GM12892 (cell line): ENCODE measurements around the gene IER3.

Experiments
- DNase-seq: peaks from one replicate; pipeline ENCODE4 v3.0.0; 2011; ENCODE audit not compliant: insufficient read length
- FAIRE-seq: peaks from 2 replicates; lab custom pipeline; 2011; peaks lifted over from hg19 to GRCh38; lab: Jason Lieb, UNC
- POLR2A ChIP-seq: IDR thresholded peaks from 2 replicates; pipeline ENCODE4 v1.6.1; 2011; ENCODE audit warnings: low read depth, low read length, control low read depth
- POLR2AphosphoS5 ChIP-seq: IDR thresholded peaks from 2 replicates; pipeline ENCODE4 v1.6.1; 2011; ENCODE audit warnings: low read depth, low read length, control low read depth
- TAF1 ChIP-seq: IDR thresholded peaks from 2 replicates; pipeline ENCODE4 v1.6.1; 2011; ENCODE audit warnings: low read depth, mild to moderate bottlenecking, control low read depth, low read length, borderline replicate concordance

The IER3 gene

GRCh38 chr6:30741063-30741779, 3.1 kb downstream of the IER3 start:
- FAIRE-seq, result no peak
- DNase-seq, result no peak
- TF ChIP-seq POLR2A, result no peak
- TF ChIP-seq POLR2AphosphoS5, result no peak
- no peak for TF ChIP-seq TAF1

- TF ChIP-seq TAF1 (no peak), POLR2AphosphoS5 (no peak), POLR2A (no peak)
- DNase-seq (no peak), FAIRE-seq (no peak)
Measured at GRCh38 chr6:30740540-30740870, 3.8 kb downstream of the IER3 start.

GRCh38 chr6:30738532-30738931, 5.8 kb downstream of the IER3 start:
- TF ChIP-seq POLR2AphosphoS5 (no peak), POLR2A (no peak), TAF1 (no peak)
- DNase-seq (no peak), FAIRE-seq (no peak)

GRCh38 chr6:30735668-30736314, 8.6 kb downstream of the IER3 start:
- no peak for TF ChIP-seq POLR2A
- FAIRE-seq (no peak), DNase-seq (no peak)

DNA sequence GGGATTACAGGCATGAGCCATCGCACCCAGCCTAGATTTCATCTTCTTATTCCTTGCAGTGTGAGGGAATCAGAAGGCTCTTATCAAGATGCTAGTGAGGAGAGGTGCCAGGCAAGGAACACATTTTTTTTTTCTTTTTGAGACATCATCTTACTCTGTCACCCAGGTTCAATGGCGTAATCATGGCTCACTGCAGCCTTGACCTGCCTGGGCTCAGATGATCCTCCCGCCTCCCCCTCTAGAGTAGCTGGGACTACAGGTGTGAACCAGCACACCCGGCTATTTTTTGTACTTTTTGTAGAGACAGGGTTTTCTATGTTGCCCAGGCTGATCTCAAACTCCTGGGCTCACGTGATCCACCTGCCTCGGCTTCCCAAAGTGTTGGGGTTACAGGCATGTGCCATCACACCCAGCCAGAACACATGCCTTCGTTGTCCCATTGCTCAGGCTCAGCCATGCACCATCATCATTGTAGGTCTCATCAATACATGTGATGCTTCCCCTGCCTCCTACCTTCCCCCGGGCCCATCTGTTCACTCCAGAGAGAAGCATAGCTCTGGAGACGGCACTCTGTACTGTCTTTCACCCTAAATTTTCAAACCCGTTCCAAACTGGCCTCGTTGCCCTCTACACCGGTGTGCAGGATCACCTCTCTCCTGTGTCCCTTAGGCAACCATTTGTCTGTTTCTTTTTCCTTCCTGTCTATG, 12.0 kb downstream of the IER3 start:
- TF ChIP-seq POLR2AphosphoS5 (no peak), POLR2A (no peak), TAF1 (no peak)
- no peak for FAIRE-seq
- no peak for DNase-seq

DNA sequence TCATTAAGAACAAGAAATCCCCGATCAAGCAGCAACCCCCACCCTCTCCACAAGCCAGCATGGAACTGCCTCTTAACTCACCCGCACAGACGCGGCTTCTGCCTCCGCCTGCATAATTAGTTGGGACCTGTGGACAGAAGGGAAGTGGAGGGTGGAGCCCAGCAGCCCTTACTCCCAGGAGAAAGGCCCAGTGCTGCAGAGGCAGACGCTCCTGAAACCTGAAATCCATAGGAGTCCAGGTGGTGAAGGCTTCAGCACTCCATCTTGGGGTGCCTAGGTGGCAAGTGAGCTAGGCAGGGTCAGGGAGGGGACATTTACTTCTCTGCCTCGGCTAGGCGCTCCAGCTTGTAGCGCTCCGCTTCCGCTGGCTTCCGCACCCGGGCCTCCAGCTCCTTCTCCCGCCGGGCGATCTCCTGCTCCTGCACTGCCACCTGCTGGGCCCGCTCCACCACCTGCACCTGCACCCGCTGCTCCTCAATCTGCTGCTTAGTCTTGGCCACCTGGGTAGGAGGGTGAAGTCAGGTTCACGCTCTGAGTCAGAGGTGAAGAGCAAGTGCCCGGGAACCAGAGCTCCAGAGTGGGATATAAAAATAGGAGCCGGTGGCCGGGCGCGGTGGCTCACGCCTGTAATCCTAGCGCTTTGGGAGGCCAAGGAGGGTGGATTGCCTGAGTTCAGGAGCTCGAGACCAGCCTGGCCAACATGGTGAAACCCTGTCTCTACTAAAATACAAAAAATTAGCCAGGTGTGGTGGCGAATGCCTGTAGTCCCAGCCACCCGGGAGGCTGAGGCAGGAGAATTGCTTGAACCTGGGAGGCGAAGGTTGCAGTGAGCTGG, 13.5 kb downstream of the IER3 start:
- DNase-seq, result peak; percentile 80
- TF ChIP-seq TAF1 (no peak), POLR2A (no peak), POLR2AphosphoS5 (no peak)
- FAIRE-seq, result peak; percentile 82

DNA sequence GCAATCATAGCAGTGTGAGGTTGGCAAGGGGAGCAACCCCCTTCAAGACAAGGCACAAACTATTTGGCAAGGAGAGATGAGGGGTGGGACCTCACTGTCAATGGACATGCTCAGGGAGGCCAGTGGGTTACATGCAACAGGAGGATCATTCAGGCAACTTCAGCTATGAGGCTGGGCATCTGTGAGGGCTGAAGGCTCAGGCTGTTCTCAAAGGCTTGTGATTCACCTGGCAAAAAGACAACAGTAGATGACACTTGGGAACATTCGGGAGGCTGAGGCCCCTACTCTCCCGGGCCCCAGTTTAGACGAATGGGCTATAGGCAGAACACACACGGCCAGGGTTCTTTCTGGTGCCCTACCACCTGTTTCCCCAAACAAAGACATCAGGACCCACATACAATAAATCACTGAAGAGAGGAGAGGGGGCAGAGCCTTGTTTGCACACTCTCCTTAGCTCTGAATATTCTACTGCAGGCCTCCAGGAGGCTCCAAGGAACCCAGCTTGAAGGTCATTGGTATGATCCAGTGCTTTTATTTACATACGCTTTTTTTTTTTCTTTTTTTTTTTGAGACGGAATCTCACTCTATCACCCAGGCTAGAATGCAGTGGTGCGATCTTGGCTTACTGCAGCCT, 16.3 kb downstream of the IER3 start:
- no peak for FAIRE-seq
- TF ChIP-seq TAF1, result no peak
- no peak for TF ChIP-seq POLR2A
- no peak for TF ChIP-seq POLR2AphosphoS5
- no peak for DNase-seq

DNA sequence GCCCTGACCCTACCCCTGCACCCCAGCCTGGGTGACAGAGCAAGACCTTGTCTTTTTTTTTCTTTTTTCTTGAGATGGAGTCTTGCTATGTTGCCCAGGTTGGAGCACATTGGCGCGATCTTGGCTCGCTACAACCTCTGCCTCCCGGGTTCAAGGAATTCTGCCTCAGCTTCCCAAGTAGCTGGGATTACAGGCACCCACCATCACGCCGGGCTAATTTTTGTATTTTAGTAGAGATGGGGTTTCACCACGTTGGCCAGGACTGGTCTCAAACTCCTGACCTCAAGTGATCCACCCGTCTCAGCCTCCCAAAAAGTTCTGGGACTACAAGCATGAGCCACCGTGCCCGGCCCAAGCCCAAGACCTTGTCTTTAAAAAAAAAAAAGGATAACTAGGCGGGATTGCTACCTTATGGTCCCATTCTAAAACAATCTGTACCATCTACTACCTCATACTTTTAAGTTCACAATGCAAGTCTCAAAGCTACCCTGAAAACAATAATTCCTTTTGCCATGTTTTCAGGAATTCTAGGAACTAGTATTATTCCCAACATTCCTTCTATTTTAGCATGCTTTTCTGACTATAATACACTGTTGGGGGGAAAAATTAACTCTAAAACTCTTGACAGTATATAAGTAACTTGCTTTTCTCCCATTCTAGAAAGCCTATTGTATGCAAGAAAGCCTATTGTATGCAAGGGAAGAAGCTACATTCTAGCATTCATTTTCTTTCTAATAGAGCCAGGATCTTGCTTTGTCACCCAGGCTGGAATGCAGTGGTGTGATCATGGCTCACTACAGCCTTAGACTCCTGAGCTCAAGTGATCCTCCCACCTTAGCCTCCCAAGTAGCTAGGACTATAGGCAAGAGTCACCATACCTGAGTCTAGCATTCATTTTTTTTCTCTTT, 17.6 kb downstream of the IER3 start:
- no peak for TF ChIP-seq POLR2AphosphoS5
- TF ChIP-seq TAF1, result no peak
- no peak for TF ChIP-seq POLR2A
- no peak for FAIRE-seq
- DNase-seq, result no peak

GRCh38 chr6:30725713-30726505, 18.4 kb downstream of the IER3 start:
- DNase-seq, result no peak
- no peak for FAIRE-seq
- no peak for TF ChIP-seq TAF1
- peak; percentile 85 for TF ChIP-seq POLR2A
- peak; percentile 98 for TF ChIP-seq POLR2AphosphoS5
